Stimulated activated CD4-positive, alpha-beta T cell treated with anti-CD3 and anti-CD28 coated beads, Interleukin-4, amount 100 ng/mL, for 4 hours (primary cell): ENCODE results near the gene PPP1R12A.
"Not testable (repeated sequence)": the region's sequence is repeated elsewhere in the genome, so short reads cannot be mapped to it uniquely, and the experiment has no call there.

Source experiments
- DNase-seq, 2 experiments: peaks; one replicate each; pipeline ENCODE4 v3.0.0-alpha.2; 2020

PPP1R12A gene

GRCh38 chr12:79887890-79888289 lies 47.0 kb downstream of the PPP1R12A start:
- no peak for DNase-seq

- DNase-seq, result no peak
Measured at GRCh38 chr12:79886917-79887519, 47.9 kb downstream of the PPP1R12A start.

- no peak for DNase-seq
Measured at GRCh38 chr12:79885911-79886490, 48.9 kb downstream of the PPP1R12A start.

- DNase-seq, result no peak
Measured at GRCh38 chr12:79884401-79885006, 50.4 kb downstream of the PPP1R12A start.

GRCh38 chr12:79883216-79883615 lies 51.7 kb downstream of the PPP1R12A start:
- no peak for DNase-seq

- DNase-seq, result no peak
Measured at GRCh38 chr12:79881351-79881750, 53.5 kb downstream of the PPP1R12A start.

- DNase-seq, result not testable (repeated sequence)
Measured at GRCh38 chr12:79878506-79878905, 56.4 kb downstream of the PPP1R12A start.

- no peak for DNase-seq
Measured at GRCh38 chr12:79877246-79877645, 57.7 kb downstream of the PPP1R12A start.

- DNase-seq, result no peak
Measured at GRCh38 chr12:79874665-79875064, 60.2 kb downstream of the PPP1R12A start.

- no peak for DNase-seq
Measured at GRCh38 chr12:79873201-79873600, 61.7 kb downstream of the PPP1R12A start.

GRCh38 chr12:79871621-79872020 lies 63.3 kb downstream of the PPP1R12A start:
- no peak for DNase-seq

- no peak for DNase-seq
Measured at GRCh38 chr12:79870916-79871315, 64.0 kb downstream of the PPP1R12A start.

GRCh38 chr12:79859646-79860045 lies 75.3 kb downstream of the PPP1R12A start:
- DNase-seq, result no peak

- DNase-seq, result no peak
Measured at GRCh38 chr12:79858518-79858917, 76.4 kb downstream of the PPP1R12A start.

GRCh38 chr12:79857675-79858074 lies 77.2 kb downstream of the PPP1R12A start:
- no peak for DNase-seq

GRCh38 chr12:79850610-79851299 lies 84.1 kb downstream of the PPP1R12A start:
- no peak for DNase-seq

GRCh38 chr12:79848339-79848738 lies 86.6 kb downstream of the PPP1R12A start:
- DNase-seq, result no peak

GRCh38 chr12:79847417-79847816 lies 87.5 kb downstream of the PPP1R12A start:
- DNase-seq, result no peak

GRCh38 chr12:79844693-79845092 lies 90.2 kb downstream of the PPP1R12A start:
- DNase-seq, result no peak

GRCh38 chr12:79843978-79844377 lies 90.9 kb downstream of the PPP1R12A start:
- DNase-seq, result no peak

GRCh38 chr12:79842630-79843029 lies 92.3 kb downstream of the PPP1R12A start:
- DNase-seq, result no peak

GRCh38 chr12:79841878-79842265 lies 93.0 kb downstream of the PPP1R12A start:
- DNase-seq, result no peak

- no peak for DNase-seq
Measured at GRCh38 chr12:79841248-79841877, 93.5 kb downstream of the PPP1R12A start.

- no peak for DNase-seq
Measured at GRCh38 chr12:79838359-79838758, 96.5 kb downstream of the PPP1R12A start.
